Astrocyte (in vitro differentiated cells and primary cell): ENCODE data around the gene SLC22A6. TPM values are rescaled to one million over a fixed set of nuclear protein-coding genes. Genes with fewer than 3 reads are reported as not detected.

Experiments
- DNase-seq: peaks from one replicate; pipeline ENCODE4 v3.0.0-alpha.2; 2010; ENCODE audit warnings: low read depth
- FAIRE-seq: peaks from 2 replicates; lab custom pipeline; 2011; peaks lifted over from hg19 to GRCh38; lab: Jason Lieb, UNC
- H2AFZ ChIP-seq: 2 replicates; pipeline ENCODE4 v1.6.0; 2012; ENCODE audit warnings: low read depth, low read length, inconsistent platforms
- H3K27ac ChIP-seq: 2 replicates; pipeline ENCODE4 v1.5.1; 2011; ENCODE audit warnings: low read depth, low read length, inconsistent platforms
- H3K27me3 ChIP-seq: 2 replicates; pipeline ENCODE4 v1.6.0; 2011; ENCODE audit warnings: low read length, inconsistent platforms; ENCODE audit not compliant: insufficient read depth
- H3K36me3 ChIP-seq: 2 replicates; pipeline ENCODE4 v1.5.1; 2011; ENCODE audit warnings: low read length, inconsistent platforms; ENCODE audit not compliant: insufficient read depth
- H3K4me1 ChIP-seq: 2 replicates; pipeline ENCODE4 v1.5.1; 2011; ENCODE audit warnings: low read length, inconsistent platforms; ENCODE audit not compliant: insufficient read depth
- H3K4me2 ChIP-seq: 2 replicates; pipeline ENCODE4 v1.6.0; 2012; ENCODE audit warnings: low read length, inconsistent platforms
- H3K4me3 ChIP-seq: 2 replicates; pipeline ENCODE4 v1.5.1; 2011; ENCODE audit warnings: low read depth, mild to moderate bottlenecking, low read length, inconsistent platforms; ENCODE audit not compliant: insufficient read depth
- H3K79me2 ChIP-seq: 2 replicates; pipeline ENCODE4 v1.6.0; 2012; ENCODE audit warnings: mild to moderate bottlenecking, low read length, inconsistent platforms; ENCODE audit not compliant: insufficient read depth
- H3K9ac ChIP-seq: 2 replicates; pipeline ENCODE4 v1.6.0; 2012; ENCODE audit warnings: mild to moderate bottlenecking, low read length, inconsistent platforms
- H3K9me3 ChIP-seq: 2 replicates; pipeline ENCODE4 v1.5.1; 2012; ENCODE audit warnings: low read depth, mild to moderate bottlenecking, low read length, inconsistent platforms; ENCODE audit not compliant: insufficient read depth
- H4K20me1 ChIP-seq: 2 replicates; pipeline ENCODE4 v1.6.0; 2012; ENCODE audit warnings: low read length, inconsistent platforms; ENCODE audit not compliant: insufficient read depth
- H3K27ac Mint-ChIP-seq: one replicate; pipeline ENCODE4 v1.8.0; 2021; ENCODE audit warnings: mild to moderate bottlenecking, mixed read lengths; ENCODE audit not compliant: unreplicated experiment
- H3K27me3 Mint-ChIP-seq: one replicate; pipeline ENCODE4 v1.8.0; 2021; ENCODE audit warnings: low read depth, mixed read lengths; ENCODE audit not compliant: unreplicated experiment
- H3K36me3 Mint-ChIP-seq: one replicate; pipeline ENCODE4 v1.8.0; 2021; ENCODE audit warnings: low read depth, mixed read lengths; ENCODE audit not compliant: unreplicated experiment
- H3K4me1 Mint-ChIP-seq: one replicate; pipeline ENCODE4 v1.8.0; 2021; ENCODE audit warnings: low read depth, mixed read lengths; ENCODE audit not compliant: unreplicated experiment
- H3K4me3 Mint-ChIP-seq: one replicate; pipeline ENCODE4 v1.8.0; 2021; ENCODE audit warnings: mild to moderate bottlenecking, moderate library complexity, mixed read lengths; ENCODE audit not compliant: unreplicated experiment
- H3K9me3 Mint-ChIP-seq: one replicate; pipeline ENCODE4 v1.8.0; 2021; ENCODE audit warnings: mild to moderate bottlenecking, mixed read lengths; ENCODE audit not compliant: unreplicated experiment
- EZH2 ChIP-seq: IDR thresholded peaks from 2 replicates; pipeline ENCODE4 v1.6.1; 2012; ENCODE audit warnings: mild to moderate bottlenecking, low read length, inconsistent platforms; ENCODE audit not compliant: insufficient read depth
- total RNA-seq: library from RNA; stranded (reverse); gene quantifications from 2 replicates; pipeline ENCODE4 v1.2.1, GENCODE V29; 2021
- TF ChIP-seq, protein P1 (sequence below): IDR thresholded peaks from 2 replicates; pipeline ENCODE4 v1.5.1; 2011; ENCODE audit warnings: low read depth, mild to moderate bottlenecking, inconsistent platforms, low read length, moderate library complexity; ENCODE audit not compliant: insufficient read depth

Gene SLC22A6
- total RNA-seq, 1 donor from 2014 or later: not detected

DNA sequence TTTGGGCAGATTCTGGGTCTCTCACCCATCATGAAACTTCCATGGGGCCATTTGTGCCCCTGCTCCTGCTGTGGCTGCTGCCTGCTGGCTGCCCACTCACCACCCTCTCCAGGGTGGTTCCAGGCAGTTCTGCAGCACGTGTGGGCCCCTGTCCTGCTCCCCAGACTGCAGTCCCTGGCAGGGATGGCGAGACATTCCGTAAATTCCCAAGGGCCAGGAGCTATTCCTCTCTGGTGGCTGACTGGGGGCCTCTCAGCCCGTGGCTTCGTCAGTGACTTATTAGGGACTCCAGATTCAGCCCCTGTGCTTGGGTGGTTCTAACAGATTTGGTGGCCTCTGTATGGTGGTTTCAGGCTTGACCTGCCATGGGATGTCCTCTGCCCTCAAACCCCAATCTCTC is 34.7 kb upstream of the SLC22A6 start:
- H3K4me2 ChIP-seq: no peak overlapping the region
- H2AFZ ChIP-seq: no peak overlapping the region
- H3K4me1 ChIP-seq: no peaks in the 10 kb centered on the region
- FAIRE-seq: no peak
- no peak overlapping the region for H3K9ac ChIP-seq
- no peak for DNase-seq
- no peak overlapping the region for H3K4me3 ChIP-seq
- Mint-ChIP-seq H3K4me3 (no peak overlapping the region), H3K9me3 (no peaks in the 10 kb centered on the region), H3K4me1 (no peaks in the 10 kb centered on the region), H3K27ac (no peak overlapping the region), H3K27me3 (peaks cover 35% of the 10 kb centered on the region), H3K36me3 (no peaks in the 10 kb centered on the region)
- H3K27me3 ChIP-seq: peaks cover 7% of the 10 kb centered on the region
- H3K27ac ChIP-seq: no peak overlapping the region
- TF ChIP-seq, protein P1, sequence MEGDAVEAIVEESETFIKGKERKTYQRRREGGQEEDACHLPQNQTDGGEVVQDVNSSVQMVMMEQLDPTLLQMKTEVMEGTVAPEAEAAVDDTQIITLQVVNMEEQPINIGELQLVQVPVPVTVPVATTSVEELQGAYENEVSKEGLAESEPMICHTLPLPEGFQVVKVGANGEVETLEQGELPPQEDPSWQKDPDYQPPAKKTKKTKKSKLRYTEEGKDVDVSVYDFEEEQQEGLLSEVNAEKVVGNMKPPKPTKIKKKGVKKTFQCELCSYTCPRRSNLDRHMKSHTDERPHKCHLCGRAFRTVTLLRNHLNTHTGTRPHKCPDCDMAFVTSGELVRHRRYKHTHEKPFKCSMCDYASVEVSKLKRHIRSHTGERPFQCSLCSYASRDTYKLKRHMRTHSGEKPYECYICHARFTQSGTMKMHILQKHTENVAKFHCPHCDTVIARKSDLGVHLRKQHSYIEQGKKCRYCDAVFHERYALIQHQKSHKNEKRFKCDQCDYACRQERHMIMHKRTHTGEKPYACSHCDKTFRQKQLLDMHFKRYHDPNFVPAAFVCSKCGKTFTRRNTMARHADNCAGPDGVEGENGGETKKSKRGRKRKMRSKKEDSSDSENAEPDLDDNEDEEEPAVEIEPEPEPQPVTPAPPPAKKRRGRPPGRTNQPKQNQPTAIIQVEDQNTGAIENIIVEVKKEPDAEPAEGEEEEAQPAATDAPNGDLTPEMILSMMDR: no peak
- TF ChIP-seq EZH2: no peak
- no peaks in the 10 kb centered on the region for H4K20me1 ChIP-seq
- H3K9me3 ChIP-seq: no peaks in the 10 kb centered on the region
- no peaks in the 10 kb centered on the region for H3K79me2 ChIP-seq
- no peaks in the 10 kb centered on the region for H3K36me3 ChIP-seq

DNA sequence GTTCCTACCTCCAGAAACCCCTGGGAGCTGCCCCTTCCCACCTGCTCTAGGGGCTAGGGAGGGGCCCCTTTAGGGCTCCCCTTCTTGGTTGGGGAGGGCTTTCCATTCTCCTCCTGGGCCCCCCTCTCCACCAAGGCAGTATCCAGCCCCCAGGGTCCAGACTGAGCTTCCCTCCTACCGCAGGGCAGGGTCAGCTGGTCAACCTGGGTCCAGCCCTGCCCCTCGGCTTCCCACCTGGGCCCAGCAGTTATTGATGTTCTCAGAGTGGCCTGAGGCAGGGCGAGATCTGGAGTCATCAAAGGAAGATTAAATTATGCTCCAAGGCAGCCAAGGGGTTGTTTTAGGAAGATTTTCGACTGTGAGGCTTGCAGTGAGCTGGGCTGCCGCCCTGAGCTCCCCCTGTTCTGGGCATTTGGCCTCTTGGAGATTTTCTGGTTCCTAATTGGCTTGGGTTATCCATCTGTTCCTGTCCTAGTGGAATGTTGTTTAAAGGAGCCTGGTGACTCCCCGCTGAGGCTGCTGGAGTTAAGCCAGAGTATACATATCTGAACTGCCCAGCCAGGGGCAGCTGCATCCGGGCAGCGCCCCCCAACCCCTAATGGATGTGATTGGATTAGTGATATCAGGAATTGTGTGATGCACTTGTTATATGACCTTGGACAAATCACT is 32.7 kb upstream of the SLC22A6 start:
- no peaks in the 10 kb centered on the region for H3K9me3 Mint-ChIP-seq
- no peaks in the 10 kb centered on the region for H3K4me1 Mint-ChIP-seq
- peaks cover 7% of the 10 kb centered on the region for H3K27me3 ChIP-seq
- no peak for DNase-seq
- no peaks in the 10 kb centered on the region for H3K79me2 ChIP-seq
- H3K27ac ChIP-seq: no peak overlapping the region
- H3K36me3 ChIP-seq: no peaks in the 10 kb centered on the region
- no peak for FAIRE-seq
- H3K4me1 ChIP-seq: no peaks in the 10 kb centered on the region
- no peaks in the 10 kb centered on the region for H3K9me3 ChIP-seq
- no peak overlapping the region for H3K27ac Mint-ChIP-seq
- TF ChIP-seq, protein P1: no peak
- TF ChIP-seq EZH2: no peak
- H3K27me3 Mint-ChIP-seq: peaks cover 33% of the 10 kb centered on the region
- H3K36me3 Mint-ChIP-seq: no peaks in the 10 kb centered on the region
- H3K9ac ChIP-seq: no peak overlapping the region
- H3K4me3 ChIP-seq: no peak overlapping the region
- no peaks in the 10 kb centered on the region for H4K20me1 ChIP-seq
- no peak overlapping the region for H2AFZ ChIP-seq
- no peak overlapping the region for H3K4me2 ChIP-seq
- no peak overlapping the region for H3K4me3 Mint-ChIP-seq

DNA sequence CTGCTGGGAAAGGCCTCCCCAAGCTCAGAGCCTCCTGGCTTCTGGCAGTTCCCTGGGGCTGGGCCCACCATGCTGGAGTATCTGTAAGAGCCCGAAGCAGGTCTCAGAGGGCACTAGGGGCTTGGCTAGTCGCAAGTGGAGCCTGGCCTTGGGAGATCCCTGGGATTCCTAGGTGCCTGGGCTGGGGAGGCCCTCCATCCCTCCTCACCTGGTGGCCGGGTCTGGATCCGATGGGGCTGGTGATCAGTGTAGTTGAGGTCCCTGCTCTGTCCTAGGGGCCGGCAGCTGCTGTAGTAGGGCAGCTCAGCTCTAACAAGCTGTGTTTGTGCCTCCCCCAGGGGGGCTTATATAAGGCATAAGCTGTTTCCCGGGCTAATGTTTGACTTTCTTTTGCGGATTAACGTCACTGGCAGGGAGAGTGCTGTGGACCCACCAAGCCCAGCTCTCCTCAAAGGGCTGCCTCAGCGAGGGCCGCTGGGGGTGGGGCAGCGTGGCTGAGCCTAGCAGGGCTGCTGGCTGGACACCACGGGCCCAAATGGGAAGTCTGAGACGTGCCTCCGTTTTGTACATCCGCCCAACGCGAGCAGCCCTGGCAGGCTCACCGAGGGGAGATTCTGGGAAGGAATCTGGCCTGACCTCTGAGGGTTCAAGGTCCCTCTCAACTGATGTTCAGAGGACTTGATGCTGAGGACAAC is 30.9 kb upstream of the SLC22A6 start, which contains the start of gene SLC22A8:
Gene SLC22A8, minus strand, starts transcription at position 321 of the 695 bp plus-strand sequence. CDS start 883 bp downstream, outside the sequence.
- no peaks in the 10 kb centered on the region for H4K20me1 ChIP-seq
- no peak within 1 kb of the TSS for H3K27ac ChIP-seq
- no peaks in the 10 kb centered on the region for H3K79me2 ChIP-seq
- no peak within 1 kb of the TSS for H3K9ac ChIP-seq
- H3K36me3 Mint-ChIP-seq: no peaks in the 10 kb centered on the region
- H3K4me3 Mint-ChIP-seq: no peak within 1 kb of the TSS
- H3K4me1 ChIP-seq: no peaks in the 10 kb centered on the region
- H2AFZ ChIP-seq: no peak within 1 kb of the TSS
- no peak within 1 kb of the TSS for H3K4me2 ChIP-seq
- peaks cover 37% of the 10 kb centered on the region for H3K27me3 Mint-ChIP-seq
- TF ChIP-seq EZH2: no peak
- TF ChIP-seq, protein P1: no peak
- peaks cover 10% of the 10 kb centered on the region for H3K27me3 ChIP-seq
- no peak for FAIRE-seq
- no peak within 1 kb of the TSS for H3K27ac Mint-ChIP-seq
- H3K9me3 ChIP-seq: no peaks in the 10 kb centered on the region
- H3K9me3 Mint-ChIP-seq: no peaks in the 10 kb centered on the region
- DNase-seq: no peak
- H3K4me1 Mint-ChIP-seq: no peaks in the 10 kb centered on the region
- H3K36me3 ChIP-seq: no peaks in the 10 kb centered on the region
- H3K4me3 ChIP-seq: no peak within 1 kb of the TSS
